ENCODE results near the gene HPCAL4. TPM values are rescaled to one million over a fixed set of nuclear protein-coding genes. Genes with fewer than 3 reads are reported as not detected.
A peak's percentile ranks its signal among the peaks of the same experiment; 100 is the strongest.

The HPCAL4 gene
- total RNA-seq, 2 donors from 2014 or later = not detected

GRCh38 chr1:39642796-39643195 lies 48.4 kb downstream of the HPCAL4 start:
- Histone ChIP-seq H3K36me3 (ENCODE audit: control insufficient read depth, insufficient read depth, low read length) (no peaks in the 10 kb centered on the region), H3K9ac (ENCODE audit: extremely low read depth, low read length, poor library complexity, severe bottlenecking) (no peak overlapping the region), H3K27me3 (ENCODE audit: control insufficient read depth, insufficient read depth, low read length, poor library complexity, severe bottlenecking) (peaks cover 80% of the 10 kb centered on the region), H3K27ac (ENCODE audit: low read depth, low read length) (no peak overlapping the region), H3K4me1 (ENCODE audit: control insufficient read depth, insufficient read depth, low read length) (no peaks in the 10 kb centered on the region), H3K4me3 (ENCODE audit: low read length) (no peak overlapping the region), H3K9me3 (ENCODE audit: control insufficient read depth, low read length) (no peaks in the 10 kb centered on the region)
- no peak for TF ChIP-seq CTCF (conservative IDR thresholded peaks at IDR 0.05)
- Mint-ChIP-seq H3K4me3 (no peak overlapping the region), H3K9me3 (no peaks in the 10 kb centered on the region), H3K27me3 (ENCODE audit: insufficient read depth) (peaks cover 81% of the 10 kb centered on the region), H3K27ac (no peak overlapping the region), H3K4me1 (peaks cover 5% of the 10 kb centered on the region), H3K36me3 (ENCODE audit: low read depth) (no peaks in the 10 kb centered on the region)
- 77 to 86% methylated on average over 1 to 4 of the region's 4 CpGs for WGBS, 2 experiments (ENCODE audit: insufficient coverage in 1 of 2, insufficient read length in 1 of 2)
- no peak for DNase-seq

- Histone ChIP-seq H3K4me1 (ENCODE audit: control insufficient read depth, insufficient read depth, low read length) (no peaks in the 10 kb centered on the region), H3K9ac (ENCODE audit: extremely low read depth, low read length, poor library complexity, severe bottlenecking) (no peak overlapping the region), H3K27me3 (ENCODE audit: control insufficient read depth, insufficient read depth, low read length, poor library complexity, severe bottlenecking) (peaks cover 93% of the 10 kb centered on the region), H3K9me3 (ENCODE audit: control insufficient read depth, low read length) (no peaks in the 10 kb centered on the region), H3K4me3 (ENCODE audit: low read length) (no peak overlapping the region), H3K27ac (ENCODE audit: low read depth, low read length) (no peak overlapping the region), H3K36me3 (ENCODE audit: control insufficient read depth, insufficient read depth, low read length) (no peaks in the 10 kb centered on the region)
- Mint-ChIP-seq H3K9me3 (no peaks in the 10 kb centered on the region), H3K4me3 (no peak overlapping the region), H3K36me3 (ENCODE audit: low read depth) (no peaks in the 10 kb centered on the region), H3K27ac (no peak overlapping the region), H3K27me3 (ENCODE audit: insufficient read depth) (peaks cover 89% of the 10 kb centered on the region), H3K4me1 (peaks cover under 1% of the 10 kb centered on the region)
- no peak for TF ChIP-seq CTCF (conservative IDR thresholded peaks at IDR 0.05)
- no peak for DNase-seq
- 88 to 96% methylated on average over 8 of the region's 8 CpGs for WGBS, 2 experiments (ENCODE audit: insufficient coverage in 1 of 2, insufficient read length in 1 of 2)
Measured at GRCh38 chr1:39640861-39641260, 50.4 kb downstream of the HPCAL4 start.

- peak within 1 kb of the TSS; percentile 72 for H3K4me3 ChIP-seq (ENCODE audit: low read length)
- Mint-ChIP-seq H3K9me3 (no peaks in the 10 kb centered on the region), H3K4me3 (peak within 1 kb of the TSS; percentile 49), H3K27me3 (ENCODE audit: insufficient read depth) (peaks cover 91% of the 10 kb centered on the region), H3K4me1 (peaks cover 7% of the 10 kb centered on the region), H3K27ac (no peak within 1 kb of the TSS), H3K36me3 (ENCODE audit: low read depth) (no peaks in the 10 kb centered on the region)
- 5 to 20% methylated on average over 1 to 88 of the region's 88 CpGs for WGBS, 2 experiments (ENCODE audit: insufficient coverage in 1 of 2, insufficient read length in 1 of 2)
- no peaks in the 10 kb centered on the region for H3K9me3 ChIP-seq (ENCODE audit: control insufficient read depth, low read length)
- H3K27me3 ChIP-seq (ENCODE audit: control insufficient read depth, insufficient read depth, low read length, poor library complexity, severe bottlenecking) = peaks cover 93% of the 10 kb centered on the region
- no peak within 1 kb of the TSS for H3K9ac ChIP-seq (ENCODE audit: extremely low read depth, low read length, poor library complexity, severe bottlenecking)
- no peaks in the 10 kb centered on the region for H3K4me1 ChIP-seq (ENCODE audit: control insufficient read depth, insufficient read depth, low read length)
- peak; percentile 95 for DNase-seq
- no peaks in the 10 kb centered on the region for H3K36me3 ChIP-seq (ENCODE audit: control insufficient read depth, insufficient read depth, low read length)
- TF ChIP-seq CTCF (conservative IDR thresholded peaks at IDR 0.05) = peak; percentile 81
- no peak within 1 kb of the TSS for H3K27ac ChIP-seq (ENCODE audit: low read depth, low read length)
Measured at GRCh38 chr1:39639305-39640130, 51.7 kb downstream of the HPCAL4 start, which contains the start of gene HEYL. HEYL (minus strand) TSS chr1:39639643; CDS start chr1:39639625, 18 bp downstream.
